H9 (cell line): ENCODE data around the gene TEKT3. TPM values are rescaled to one million over a fixed set of nuclear protein-coding genes. Genes with fewer than 3 reads are reported as not detected.

ENCODE experiments used
- DNase-seq: peaks from one replicate; pipeline ENCODE4 v3.0.0-alpha.2; 2017
- H2AFZ ChIP-seq: one replicate; pipeline ENCODE4 v1.6.1; 2013; ENCODE audit warnings: mild to moderate bottlenecking, low read length, control low read depth, moderate library complexity
- H2AK5ac ChIP-seq: 2 replicates; pipeline ENCODE4 v1.6.1; 2013; ENCODE audit warnings: low read length, control low read depth, mixed read lengths; ENCODE audit not compliant: insufficient read length
- H2BK120ac ChIP-seq: one replicate; pipeline ENCODE4 v1.6.1; 2013; ENCODE audit warnings: low read depth, mild to moderate bottlenecking, low read length, control low read depth, inconsistent platforms; ENCODE audit not compliant: poor library complexity, severe bottlenecking
- H2BK12ac ChIP-seq: 2 replicates; pipeline ENCODE4 v1.6.1; 2013; ENCODE audit warnings: low read length, control low read depth, mixed read lengths, low read depth; ENCODE audit not compliant: insufficient read length
- H2BK15ac ChIP-seq: 2 replicates; pipeline ENCODE4 v1.6.1; 2013; ENCODE audit warnings: low read depth, low read length, control low read depth
- H2BK20ac ChIP-seq: one replicate; pipeline ENCODE4 v1.6.1; 2013; ENCODE audit warnings: low read depth, mild to moderate bottlenecking, low read length, control low read depth, inconsistent platforms; ENCODE audit not compliant: poor library complexity, severe bottlenecking
- H2BK5ac ChIP-seq: 2 replicates; pipeline ENCODE4 v1.6.1; 2013; ENCODE audit warnings: low read length, control low read depth, mixed read lengths; ENCODE audit not compliant: insufficient read length
- H3K14ac ChIP-seq: 2 replicates; pipeline ENCODE4 v1.6.1; 2013; ENCODE audit warnings: low read length, control low read depth; ENCODE audit not compliant: insufficient read depth
- H3K18ac ChIP-seq: 2 replicates; pipeline ENCODE4 v1.6.1; 2013; ENCODE audit warnings: low read depth, mild to moderate bottlenecking, mixed read lengths, low read length, control low read depth; ENCODE audit not compliant: insufficient read length
- H3K23ac ChIP-seq: 2 replicates; pipeline ENCODE4 v1.6.1; 2013; ENCODE audit warnings: low read length, control low read depth, mixed read lengths, low read depth; ENCODE audit not compliant: insufficient read length
- H3K23me2 ChIP-seq: 2 replicates; pipeline ENCODE4 v1.6.1; 2013; ENCODE audit warnings: low read depth, mild to moderate bottlenecking, mixed read lengths, low read length, control low read depth; ENCODE audit not compliant: insufficient read length, poor library complexity, severe bottlenecking
- H3K27ac ChIP-seq: 2 replicates; pipeline ENCODE4 v1.5.1; 2013; ENCODE audit warnings: low read length, control low read depth, mixed read lengths, low read depth; ENCODE audit not compliant: insufficient read length
- H3K27me3 ChIP-seq: 2 replicates; pipeline ENCODE4 v1.6.1; 2013; ENCODE audit warnings: low read length, control low read depth, inconsistent platforms; ENCODE audit not compliant: insufficient read depth
- H3K4ac ChIP-seq: 2 replicates; pipeline ENCODE4 v1.6.1; 2013; ENCODE audit warnings: low read depth, mild to moderate bottlenecking, control low read depth, inconsistent platforms, low read length, moderate library complexity
- H3K4me1 ChIP-seq: 2 replicates; pipeline ENCODE4 v1.6.1; 2013; ENCODE audit warnings: low read length, control low read depth, inconsistent platforms; ENCODE audit not compliant: insufficient read depth
- H3K4me2 ChIP-seq: 2 replicates; pipeline ENCODE4 v1.6.1; 2013; ENCODE audit warnings: low read length, control low read depth, mixed read lengths; ENCODE audit not compliant: insufficient read length, insufficient read depth
- H3K56ac ChIP-seq: 2 replicates; pipeline ENCODE4 v1.6.1; 2013; ENCODE audit warnings: low read depth, mild to moderate bottlenecking, mixed read lengths, low read length, control low read depth; ENCODE audit not compliant: insufficient read length
- H3K79me1 ChIP-seq: 2 replicates; pipeline ENCODE4 v1.6.1; 2013; ENCODE audit warnings: low read depth, mild to moderate bottlenecking, moderate library complexity, low read length, control low read depth, inconsistent platforms; ENCODE audit not compliant: insufficient read depth, poor library complexity, severe bottlenecking
- H3K79me2 ChIP-seq: 2 replicates; pipeline ENCODE4 v1.6.1; 2013; ENCODE audit warnings: low read length, control low read depth, inconsistent platforms; ENCODE audit not compliant: insufficient read depth
- H3K9ac ChIP-seq: 2 replicates; pipeline ENCODE4 v1.6.1; 2013; ENCODE audit warnings: low read length, control low read depth, mixed read lengths; ENCODE audit not compliant: insufficient read length; ENCODE audit errors: extremely low read depth
- H3K9me3 ChIP-seq: one replicate; pipeline ENCODE4 v1.6.1; 2013; ENCODE audit warnings: low read depth, low read length, inconsistent platforms; ENCODE audit not compliant: control insufficient read depth
- H3T11ph ChIP-seq: one replicate; pipeline ENCODE4 v1.6.1; 2013; ENCODE audit warnings: mild to moderate bottlenecking, low read length, control low read depth, inconsistent platforms
- H4K20me1 ChIP-seq: one replicate; pipeline ENCODE4 v1.6.1; 2013; ENCODE audit not compliant: control insufficient read depth, insufficient read length, insufficient read depth
- H4K5ac ChIP-seq: 2 replicates; pipeline ENCODE4 v1.6.1; 2013; ENCODE audit warnings: low read depth, mild to moderate bottlenecking, mixed read lengths, low read length, control low read depth; ENCODE audit not compliant: insufficient read length
- H4K8ac ChIP-seq: replicated peaks from 2 replicates; pipeline ENCODE4 v1.6.1; 2013; ENCODE audit warnings: low read length, control low read depth, mixed read lengths, low read depth; ENCODE audit not compliant: insufficient read length
- H4K91ac ChIP-seq: 2 replicates; pipeline ENCODE4 v1.6.1; 2013; ENCODE audit warnings: low read depth, mild to moderate bottlenecking, moderate library complexity, mixed read lengths, low read length, control low read depth; ENCODE audit not compliant: insufficient read length
- H3K27ac Mint-ChIP-seq, 3 experiments: 2 replicates in 2 of 3; 3 replicates in 1 of 3; pipeline ENCODE4 v1.8.0; 2020 to 2021; ENCODE audit warnings: mixed read lengths in 3 of 3, mild to moderate bottlenecking in 1 of 3, moderate library complexity in 1 of 3
- H3K27me3 Mint-ChIP-seq: 2 replicates; pipeline ENCODE4 v1.8.0; 2021; ENCODE audit warnings: low read depth, mild to moderate bottlenecking, moderate library complexity, mixed read lengths
- H3K36me3 Mint-ChIP-seq, 3 experiments: 2 replicates in 2 of 3; 3 replicates in 1 of 3; pipeline ENCODE4 v1.8.0; 2020 to 2021; ENCODE audit warnings: low read depth in 3 of 3, mixed read lengths in 3 of 3; ENCODE audit not compliant: insufficient read depth in 1 of 3
- H3K4me1 Mint-ChIP-seq, 2 experiments: 2 replicates each; pipeline ENCODE4 v1.8.0; 2020; ENCODE audit warnings: mixed read lengths in 2 of 2
- H3K4me3 Mint-ChIP-seq, 2 experiments: 2 replicates in 1 of 2; 3 replicates in 1 of 2; pipeline ENCODE4 v1.8.0; 2020 to 2021; ENCODE audit warnings: mild to moderate bottlenecking in 2 of 2, mixed read lengths in 2 of 2, moderate library complexity in 1 of 2
- H3K9me3 Mint-ChIP-seq, 2 experiments: 2 replicates in 1 of 2; 3 replicates in 1 of 2; pipeline ENCODE4 v1.8.0; 2020; ENCODE audit warnings: mild to moderate bottlenecking in 2 of 2, mixed read lengths in 2 of 2, moderate library complexity in 1 of 2
- CTCF ChIP-seq: fragments of 200-600 bp; sonication (generic); conservative IDR thresholded peaks from 3 replicates; pipeline ENCODE4 v1.8.0; 2021; ENCODE audit warnings: antibody characterized with exemption, mild to moderate bottlenecking
- WGBS: extraction: QIAGEN DNeasy Blood & Tissue Kit; methylation state at CpG from one replicate; pipeline ENCODE4 v1.1.7; 2013; ENCODE audit warnings: missing lambda C conversion rate, low lambda C conversion rate, mixed read lengths; ENCODE audit not compliant: insufficient read length; ENCODE audit errors: extremely low coverage; 5-methylcytosine and 5-hydroxymethylcytosine counted together
- total RNA-seq: library from RNA; stranded (reverse); gene quantifications from 2 replicates; pipeline ENCODE4 v1.2.1, GENCODE V29; 2021

TEKT3 gene
- total RNA-seq, 1 experiment from 2014 or later: 0.42 TPM

DNA sequence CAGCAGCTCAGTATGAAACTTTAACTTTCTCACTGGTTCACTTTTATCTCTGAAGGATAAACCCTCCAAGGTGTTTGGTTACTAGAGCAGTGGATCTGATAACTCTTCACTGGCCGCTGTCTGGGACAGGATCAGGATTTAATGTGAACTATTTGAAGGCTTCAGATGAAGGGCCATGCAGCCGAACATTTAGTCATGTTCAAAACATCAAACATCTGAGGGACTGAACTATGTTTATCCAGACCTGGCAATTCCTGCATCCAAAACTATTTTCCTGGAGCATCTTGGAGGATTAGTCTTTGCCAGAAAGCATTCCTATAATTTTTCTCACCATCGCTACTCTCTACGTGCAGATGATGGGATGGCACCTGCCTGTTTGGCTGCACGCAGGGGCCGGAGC, 55.9 kb downstream of the TEKT3 start:
- DNase-seq: no peak
- H3K4me1 Mint-ChIP-seq: no peaks in the 10 kb centered on the region
- no peaks in the 10 kb centered on the region for H3K27me3 ChIP-seq

More for the DNA sequence above, 55.9 kb downstream of the TEKT3 start:
- Histone ChIP-seq H2AK5ac (no peak overlapping the region), H3K4me2 (no peak overlapping the region), H3K23ac (no peak overlapping the region), H3K27ac (no peak overlapping the region), H3K18ac (no peak overlapping the region), H3K4ac (no peak overlapping the region), H3K23me2 (no peaks in the 10 kb centered on the region), H3K4me1 (no peaks in the 10 kb centered on the region), H4K5ac (no peak overlapping the region), H3T11ph (no peak overlapping the region), H4K8ac (no peak overlapping the region), H2BK5ac (no peak overlapping the region), H2BK12ac (no peak overlapping the region), H3K79me2 (no peaks in the 10 kb centered on the region), H3K79me1 (no peaks in the 10 kb centered on the region), H2BK20ac (no peak overlapping the region), H4K20me1 (no peaks in the 10 kb centered on the region), H3K9ac (no peak overlapping the region), H2BK15ac (no peak overlapping the region), H3K9me3 (no peaks in the 10 kb centered on the region), H3K56ac (no peak overlapping the region), H4K91ac (no peak overlapping the region), H2AFZ (no peak overlapping the region), H3K14ac (no peak overlapping the region), H2BK120ac (no peak overlapping the region)
- Mint-ChIP-seq H3K4me3 (no peak overlapping the region), H3K36me3 (no peaks in the 10 kb centered on the region), H3K27ac (no peak overlapping the region), H3K27me3 (peaks cover 9% of the 10 kb centered on the region; the same call in 1 of the 2 replicates), H3K9me3 (no peaks in the 10 kb centered on the region)
- TF ChIP-seq CTCF: no peak
- WGBS: no CpG with 5 or more reads among the region's 6 CpGs
